ENCODE data around the gene LARGE2. TPM values are rescaled to one million over a fixed set of nuclear protein-coding genes. Genes with fewer than 3 reads are reported as not detected.

LARGE2 gene
- total RNA-seq, 1 experiment from 2014 or later = 18.4 TPM

- Histone ChIP-seq H3K4me3 (ENCODE audit: low read length) (no peak overlapping the region), H4K20me1 (ENCODE audit: low read length) (no peaks in the 10 kb centered on the region), H3K36me3 (ENCODE audit: low read depth, low read length) (no peaks in the 10 kb centered on the region), H3K27me3 (ENCODE audit: low read length) (no peaks in the 10 kb centered on the region), H3K4me2 (ENCODE audit: low read length) (no peak overlapping the region), H2AFZ (ENCODE audit: low read length) (no peak overlapping the region), H3K27ac (ENCODE audit: low read length) (no peak overlapping the region), H3K4me1 (ENCODE audit: insufficient read depth, low read length) (no peaks in the 10 kb centered on the region), H3K79me2 (ENCODE audit: low read length) (no peaks in the 10 kb centered on the region), H3K9ac (ENCODE audit: low read length) (no peak overlapping the region), H3F3A (ENCODE audit: low read length, unreplicated experiment) (no peaks in the 10 kb centered on the region), H3K9me2 (replicated peaks; ENCODE audit: low read length) (no peaks in the 10 kb centered on the region), H3K9me3 (ENCODE audit: low read length) (no peaks in the 10 kb centered on the region)
- BruUV-seq (replicated peaks) = no TSS peak
- ATAC-seq (no peak), DNase-seq (no peak)
- ChIA-PET POLR2A (ENCODE audit: unreplicated experiment) (no interaction called here), CTCF (no interaction called here)
- no peak for TF ChIP-seq CTCF (conservative IDR thresholded peaks at IDR 0.05; ENCODE audit: low read depth, low read length)
- TF ChIP-seq EZH2phosphoT487 (IDR thresholded peaks at IDR 0.05; ENCODE audit: borderline replicate concordance, low read length) = no peak
- no peak for TF ChIP-seq EZH2 (IDR thresholded peaks at IDR 0.05; ENCODE audit: low read length, unreplicated experiment)
- intact Hi-C loops (cut with micrococcal nuclease) = no loop called here
These were observed 32.9 kb upstream of the LARGE2 start for GRCh38 chr11:45889555-45889954.

GRCh38 chr11:45889966-45890365 lies 32.5 kb upstream of the LARGE2 start:
- CTCF ChIA-PET = interaction anchor here (1.1 kb wide), 1 partner anchor 117 kb away, joined by 4 read pairs; no protein-coding TSS in a partner anchor
- intact Hi-C loops (cut with micrococcal nuclease) = no loop called here

More at GRCh38 chr11:45889966-45890365, 32.5 kb upstream of the LARGE2 start:
- H3K4me3 ChIP-seq (ENCODE audit: low read length) = no peak overlapping the region
- no peaks in the 10 kb centered on the region for H3K79me2 ChIP-seq (ENCODE audit: low read length)
- no peaks in the 10 kb centered on the region for H3K27me3 ChIP-seq (ENCODE audit: low read length)
- H3K4me1 ChIP-seq (ENCODE audit: insufficient read depth, low read length) = no peaks in the 10 kb centered on the region
- DNase-seq = no peak
- no TSS peak for BruUV-seq (replicated peaks)
- H3K27ac ChIP-seq (ENCODE audit: low read length) = no peak overlapping the region
- H2AFZ ChIP-seq (ENCODE audit: low read length) = no peak overlapping the region
- H4K20me1 ChIP-seq (ENCODE audit: low read length) = no peaks in the 10 kb centered on the region
- no peaks in the 10 kb centered on the region for H3K36me3 ChIP-seq (ENCODE audit: low read depth, low read length)
- no peaks in the 10 kb centered on the region for H3K9me3 ChIP-seq (ENCODE audit: low read length)
- no peak overlapping the region for H3K9ac ChIP-seq (ENCODE audit: low read length)
- no peaks in the 10 kb centered on the region for H3F3A ChIP-seq (ENCODE audit: low read length, unreplicated experiment)
- no peaks in the 10 kb centered on the region for H3K9me2 ChIP-seq (replicated peaks; ENCODE audit: low read length)
- H3K4me2 ChIP-seq (ENCODE audit: low read length) = no peak overlapping the region
- no peak for ATAC-seq
- POLR2A ChIA-PET (ENCODE audit: unreplicated experiment) = no interaction called here
- TF ChIP-seq EZH2phosphoT487 (IDR thresholded peaks at IDR 0.05; ENCODE audit: borderline replicate concordance, low read length) = no peak
- no peak for TF ChIP-seq EZH2 (IDR thresholded peaks at IDR 0.05; ENCODE audit: low read length, unreplicated experiment)
- TF ChIP-seq CTCF (conservative IDR thresholded peaks at IDR 0.05; ENCODE audit: low read depth, low read length) = no peak
